Measurements from ENCODE around the gene CHORDC1. TPM values are rescaled to one million over a fixed set of nuclear protein-coding genes. Genes with fewer than 3 reads are reported as not detected.

CHORDC1 gene
- polyA plus RNA-seq, 1 experiment: 14.3 TPM

DNA sequence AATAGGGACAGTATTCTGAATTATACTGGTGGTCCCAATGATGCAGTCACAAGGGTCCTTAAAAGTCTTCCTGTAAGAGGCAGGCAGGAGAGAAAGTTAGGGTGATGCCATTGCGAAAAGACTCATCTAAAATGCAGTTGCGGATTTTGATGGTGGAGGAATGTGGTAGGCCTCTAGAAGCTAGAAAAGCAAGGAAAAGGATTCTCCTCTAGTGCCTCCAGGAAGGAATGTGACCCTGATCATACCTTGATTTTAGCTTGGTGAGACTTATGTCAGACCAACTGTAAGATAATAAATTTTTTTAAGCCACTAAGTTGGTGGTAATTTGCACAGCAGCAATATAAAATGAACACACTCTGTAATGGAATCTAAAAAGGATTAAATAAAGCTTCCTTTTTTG is 33.8 kb downstream of the CHORDC1 start:
- POLR2A ChIA-PET: no interaction called here
- TF ChIP-seq, protein P1, sequence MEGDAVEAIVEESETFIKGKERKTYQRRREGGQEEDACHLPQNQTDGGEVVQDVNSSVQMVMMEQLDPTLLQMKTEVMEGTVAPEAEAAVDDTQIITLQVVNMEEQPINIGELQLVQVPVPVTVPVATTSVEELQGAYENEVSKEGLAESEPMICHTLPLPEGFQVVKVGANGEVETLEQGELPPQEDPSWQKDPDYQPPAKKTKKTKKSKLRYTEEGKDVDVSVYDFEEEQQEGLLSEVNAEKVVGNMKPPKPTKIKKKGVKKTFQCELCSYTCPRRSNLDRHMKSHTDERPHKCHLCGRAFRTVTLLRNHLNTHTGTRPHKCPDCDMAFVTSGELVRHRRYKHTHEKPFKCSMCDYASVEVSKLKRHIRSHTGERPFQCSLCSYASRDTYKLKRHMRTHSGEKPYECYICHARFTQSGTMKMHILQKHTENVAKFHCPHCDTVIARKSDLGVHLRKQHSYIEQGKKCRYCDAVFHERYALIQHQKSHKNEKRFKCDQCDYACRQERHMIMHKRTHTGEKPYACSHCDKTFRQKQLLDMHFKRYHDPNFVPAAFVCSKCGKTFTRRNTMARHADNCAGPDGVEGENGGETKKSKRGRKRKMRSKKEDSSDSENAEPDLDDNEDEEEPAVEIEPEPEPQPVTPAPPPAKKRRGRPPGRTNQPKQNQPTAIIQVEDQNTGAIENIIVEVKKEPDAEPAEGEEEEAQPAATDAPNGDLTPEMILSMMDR (IDR thresholded peaks at IDR 0.05; ENCODE audit: insufficient read depth, low read depth, low read length): no peak
- Histone ChIP-seq H3K4me3 (ENCODE audit: low read depth, low read length) (no peak overlapping the region), H3K36me3 (ENCODE audit: control insufficient read depth, insufficient read depth, low read length) (no peaks in the 10 kb centered on the region), H3K27me3 (ENCODE audit: control insufficient read depth, insufficient read depth, low read length) (no peaks in the 10 kb centered on the region)
- CTCF ChIA-PET: interaction anchor here (0.7 to 1.0 kb wide), 2 partner anchors 12 to 75 kb away, joined by 4 read pairs; no protein-coding TSS in a partner anchor
- no peak for DNase-seq (ENCODE audit: low read depth)

DNA sequence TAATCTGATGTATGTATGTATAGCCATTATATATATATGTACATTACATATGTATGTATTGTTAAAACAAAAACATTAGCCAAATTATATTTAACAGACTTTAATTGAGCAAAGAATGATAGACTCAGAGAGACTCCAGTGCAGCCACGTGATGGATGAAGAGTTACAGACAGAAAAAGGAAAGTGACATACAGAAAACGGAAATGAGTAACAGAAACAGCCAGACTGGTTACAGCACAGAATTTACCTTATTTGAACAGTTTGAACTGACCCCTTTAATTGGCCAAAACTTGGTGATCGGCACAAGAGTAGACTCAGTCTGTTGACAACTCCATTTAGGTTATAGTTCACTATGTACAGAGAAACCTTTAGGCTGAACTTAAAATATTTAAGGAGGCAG is 35.0 kb downstream of the CHORDC1 start:
- H3K36me3 ChIP-seq (ENCODE audit: control insufficient read depth, insufficient read depth, low read length): no peaks in the 10 kb centered on the region
- H3K4me3 ChIP-seq (ENCODE audit: low read depth, low read length): no peak overlapping the region
- ChIA-PET POLR2A (no interaction called here), CTCF (no interaction called here)
- no peak for DNase-seq (ENCODE audit: low read depth)
- TF ChIP-seq, protein P1 (IDR thresholded peaks at IDR 0.05; ENCODE audit: insufficient read depth, low read depth, low read length): no peak
- H3K27me3 ChIP-seq (ENCODE audit: control insufficient read depth, insufficient read depth, low read length): no peaks in the 10 kb centered on the region

DNA sequence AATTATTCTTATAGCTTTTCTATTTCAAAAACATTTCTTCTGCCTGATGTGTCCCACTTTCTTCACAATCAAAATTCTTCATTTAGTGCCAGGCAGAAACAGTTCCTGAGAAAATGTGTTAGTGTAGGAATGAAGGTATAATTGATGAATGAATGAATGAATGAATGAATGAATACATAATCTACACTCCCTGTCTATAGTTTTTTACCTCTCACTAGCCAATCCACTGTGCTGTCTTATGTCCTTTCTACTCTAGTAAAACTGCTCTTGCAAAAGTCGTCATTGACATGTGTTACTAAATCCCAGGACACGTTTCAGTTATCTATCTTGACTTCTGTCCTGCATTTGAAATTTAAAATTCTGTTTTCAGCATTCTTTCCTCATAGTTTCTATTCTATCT is 42.9 kb downstream of the CHORDC1 start:
- no peak overlapping the region for H3K4me3 ChIP-seq (ENCODE audit: low read depth, low read length)
- POLR2A ChIA-PET: no interaction called here
- CTCF ChIA-PET: no interaction called here
- no peak for DNase-seq (ENCODE audit: low read depth)
- no peaks in the 10 kb centered on the region for H3K36me3 ChIP-seq (ENCODE audit: control insufficient read depth, insufficient read depth, low read length)
- H3K27me3 ChIP-seq (ENCODE audit: control insufficient read depth, insufficient read depth, low read length): no peaks in the 10 kb centered on the region
- TF ChIP-seq, protein P1 (IDR thresholded peaks at IDR 0.05; ENCODE audit: insufficient read depth, low read depth, low read length): no peak

DNA sequence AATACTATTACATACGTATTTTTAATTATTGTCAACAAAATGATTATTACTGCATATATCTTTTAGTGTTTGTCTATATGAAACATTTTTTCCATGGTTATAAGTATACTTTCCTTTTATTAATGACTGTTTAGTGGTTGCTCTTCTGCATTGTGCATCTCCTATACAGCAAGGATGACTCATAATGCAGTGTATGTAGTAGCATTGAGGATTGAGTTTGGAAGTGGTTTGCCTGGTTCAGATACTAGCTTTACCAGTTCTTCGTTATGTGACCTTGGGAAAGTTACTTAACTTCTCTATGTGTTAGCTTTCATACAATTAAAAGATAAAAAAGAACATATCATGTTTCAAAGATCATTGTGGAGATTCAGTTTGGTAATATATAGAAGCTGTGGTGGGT is 44.1 kb downstream of the CHORDC1 start:
- ChIA-PET POLR2A (no interaction called here), CTCF (no interaction called here)
- TF ChIP-seq, protein P1 (IDR thresholded peaks at IDR 0.05; ENCODE audit: insufficient read depth, low read depth, low read length): no peak
- H3K4me3 ChIP-seq (ENCODE audit: low read depth, low read length): no peak overlapping the region
- H3K27me3 ChIP-seq (ENCODE audit: control insufficient read depth, insufficient read depth, low read length): no peaks in the 10 kb centered on the region
- no peak for DNase-seq (ENCODE audit: low read depth)
- H3K36me3 ChIP-seq (ENCODE audit: control insufficient read depth, insufficient read depth, low read length): no peaks in the 10 kb centered on the region

DNA sequence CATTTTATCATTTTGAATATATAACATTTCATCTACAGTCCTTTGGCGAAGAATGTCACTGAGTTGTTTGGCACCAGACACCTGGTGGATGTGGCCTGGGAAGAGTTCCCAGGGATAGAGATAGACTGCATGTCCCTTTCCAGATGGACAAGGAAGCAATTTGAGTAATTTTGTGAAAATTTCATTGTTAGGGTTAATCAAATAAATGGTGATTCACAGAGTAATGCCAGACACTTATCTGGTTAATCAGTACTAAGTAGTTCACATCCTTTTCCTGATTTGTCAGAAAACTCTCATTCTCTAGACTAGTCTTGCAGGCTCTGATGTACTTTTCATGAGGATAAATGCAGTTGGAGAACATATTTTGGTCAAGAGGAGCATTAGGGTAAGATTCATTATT is 46.8 kb downstream of the CHORDC1 start:
- no peak for DNase-seq (ENCODE audit: low read depth)
- Histone ChIP-seq H3K4me3 (ENCODE audit: low read depth, low read length) (no peak overlapping the region), H3K27me3 (ENCODE audit: control insufficient read depth, insufficient read depth, low read length) (no peaks in the 10 kb centered on the region), H3K36me3 (ENCODE audit: control insufficient read depth, insufficient read depth, low read length) (no peaks in the 10 kb centered on the region)
- ChIA-PET CTCF (no interaction called here), POLR2A (no interaction called here)
- TF ChIP-seq, protein P1 (IDR thresholded peaks at IDR 0.05; ENCODE audit: insufficient read depth, low read depth, low read length): no peak

Measured in BJ (cell line).